ENCODE measurements around the gene SORCS2.

Gene SORCS2

GRCh38 chr4:7330811-7331681, 138.7 kb downstream of the SORCS2 start:
- TF ChIP-seq, protein P1, sequence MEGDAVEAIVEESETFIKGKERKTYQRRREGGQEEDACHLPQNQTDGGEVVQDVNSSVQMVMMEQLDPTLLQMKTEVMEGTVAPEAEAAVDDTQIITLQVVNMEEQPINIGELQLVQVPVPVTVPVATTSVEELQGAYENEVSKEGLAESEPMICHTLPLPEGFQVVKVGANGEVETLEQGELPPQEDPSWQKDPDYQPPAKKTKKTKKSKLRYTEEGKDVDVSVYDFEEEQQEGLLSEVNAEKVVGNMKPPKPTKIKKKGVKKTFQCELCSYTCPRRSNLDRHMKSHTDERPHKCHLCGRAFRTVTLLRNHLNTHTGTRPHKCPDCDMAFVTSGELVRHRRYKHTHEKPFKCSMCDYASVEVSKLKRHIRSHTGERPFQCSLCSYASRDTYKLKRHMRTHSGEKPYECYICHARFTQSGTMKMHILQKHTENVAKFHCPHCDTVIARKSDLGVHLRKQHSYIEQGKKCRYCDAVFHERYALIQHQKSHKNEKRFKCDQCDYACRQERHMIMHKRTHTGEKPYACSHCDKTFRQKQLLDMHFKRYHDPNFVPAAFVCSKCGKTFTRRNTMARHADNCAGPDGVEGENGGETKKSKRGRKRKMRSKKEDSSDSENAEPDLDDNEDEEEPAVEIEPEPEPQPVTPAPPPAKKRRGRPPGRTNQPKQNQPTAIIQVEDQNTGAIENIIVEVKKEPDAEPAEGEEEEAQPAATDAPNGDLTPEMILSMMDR (IDR thresholded peaks at IDR 0.05; ENCODE audit: low read depth, low read length): no peak
- DNase-seq (ENCODE audit: low read depth in 2 of 2): no peak
- no peak overlapping the region for H3K4me3 ChIP-seq (replicated peaks in 1 of 2; ENCODE audit: low read depth in 2 of 2, low read length in 2 of 2)

- TF ChIP-seq, protein P1 (IDR thresholded peaks at IDR 0.05; ENCODE audit: low read depth, low read length): no peak
- DNase-seq (ENCODE audit: low read depth in 2 of 2): no peak
- H3K4me3 ChIP-seq (replicated peaks in 1 of 2; ENCODE audit: low read depth in 2 of 2, low read length in 2 of 2): no peak overlapping the region
These were observed 139.3 kb downstream of the SORCS2 start for GRCh38 chr4:7331682-7332000.

DNA sequence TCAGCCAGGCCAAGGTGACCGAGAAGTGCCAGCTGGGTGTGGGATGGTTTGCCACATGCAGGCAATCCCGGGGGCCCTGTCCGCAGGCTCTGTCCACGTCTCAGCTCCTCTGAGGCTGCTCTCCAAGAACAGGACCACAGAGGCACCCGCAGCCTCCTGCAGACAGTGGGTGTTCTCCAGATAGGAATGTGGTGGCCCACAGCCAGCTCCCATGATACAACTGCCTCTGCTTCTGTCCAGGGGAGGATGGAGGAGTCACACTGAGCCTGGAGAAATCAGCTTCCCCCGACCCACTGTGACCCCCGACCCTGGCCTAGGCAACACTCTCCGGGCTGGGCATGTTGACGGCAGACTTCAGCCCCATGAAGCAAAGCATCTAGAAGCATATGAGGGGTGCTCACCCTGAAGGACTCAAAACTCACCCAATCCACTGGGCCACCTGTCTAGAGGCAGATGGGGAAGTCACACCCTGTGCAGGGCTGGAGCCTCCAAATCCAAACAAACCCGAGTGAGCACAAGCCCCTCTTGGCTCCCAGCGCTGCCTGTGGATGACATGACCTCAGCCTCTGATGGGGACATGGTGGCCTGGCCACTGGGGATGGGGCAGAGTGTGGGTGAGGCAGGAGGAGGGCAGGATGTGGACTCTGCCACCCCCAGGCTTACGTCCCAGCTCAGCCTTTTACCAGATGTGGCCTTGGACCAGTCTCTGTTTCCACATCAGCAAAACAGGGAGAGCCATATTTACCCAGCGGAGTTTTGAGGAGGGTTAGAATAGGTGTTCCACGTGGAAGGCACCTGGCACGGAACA, 140.1 kb downstream of the SORCS2 start:
- H3K4me3 ChIP-seq (replicated peaks in 1 of 2; ENCODE audit: low read depth in 2 of 2, low read length in 2 of 2): no peak overlapping the region
- DNase-seq (ENCODE audit: low read depth in 2 of 2): peak; percentile 25 to 70
- TF ChIP-seq, protein P1 (IDR thresholded peaks at IDR 0.05; ENCODE audit: low read depth, low read length): no peak

- TF ChIP-seq, protein P1 (IDR thresholded peaks at IDR 0.05; ENCODE audit: low read depth, low read length): no peak
- no peak for DNase-seq (ENCODE audit: low read depth in 2 of 2)
- no peak overlapping the region for H3K4me3 ChIP-seq (replicated peaks in 1 of 2; ENCODE audit: low read depth in 2 of 2, low read length in 2 of 2)
These were observed 140.9 kb downstream of the SORCS2 start for GRCh38 chr4:7333024-7333780.

DNA sequence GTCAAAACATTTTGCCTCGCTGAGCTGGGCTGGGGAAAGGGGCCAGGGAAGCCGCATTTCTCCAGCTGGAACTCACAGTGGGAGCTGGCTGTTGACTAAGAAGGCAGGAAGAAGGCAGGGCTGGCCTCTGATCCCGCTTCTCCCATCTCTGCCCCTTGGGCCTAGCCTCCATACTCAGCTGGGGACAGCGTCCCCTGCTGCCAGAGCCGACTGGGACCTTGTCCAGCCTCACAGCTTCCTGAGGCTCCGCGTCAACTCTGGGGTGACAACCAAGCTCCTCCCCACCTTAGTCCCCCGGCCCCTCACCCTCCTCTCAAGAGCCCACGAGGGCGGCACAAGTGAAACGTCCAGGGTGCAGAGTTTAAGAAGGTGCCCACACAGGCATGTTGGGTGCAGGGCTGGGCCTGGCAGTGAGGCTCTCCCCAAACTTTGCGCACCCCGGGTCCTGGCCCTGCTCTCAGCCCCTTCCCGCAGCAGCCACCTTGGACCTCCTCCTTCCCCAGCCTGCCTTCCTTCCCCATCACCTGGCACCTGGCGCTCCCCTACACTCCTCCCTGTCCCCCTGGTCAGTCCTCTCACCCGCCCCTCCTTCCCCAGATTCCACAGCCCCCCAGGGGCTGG, 141.6 kb downstream of the SORCS2 start:
- peak in 1 of 2 donors; percentile 44 for DNase-seq (ENCODE audit: low read depth in 2 of 2)
- no peak overlapping the region for H3K4me3 ChIP-seq (replicated peaks in 1 of 2; ENCODE audit: low read depth in 2 of 2, low read length in 2 of 2)
- TF ChIP-seq, protein P1 (IDR thresholded peaks at IDR 0.05; ENCODE audit: low read depth, low read length): no peak
